ENCODE data around the gene TERF2IP. TPM values are rescaled to one million over a fixed set of nuclear protein-coding genes. Genes with fewer than 3 reads are reported as not detected.

Gene TERF2IP
- total and polyA plus RNA-seq, 9 of the 15 experiments (the other 6 are each of a cell fraction or from before 2014, with no cell fraction given): 14.5 to 64.2 (median 47.0) TPM

GRCh38 chr16:75614066-75614897, 33.3 kb upstream of the TERF2IP start:
- Histone ChIP-seq H3K36me3 (ENCODE audit: control insufficient read depth, insufficient read depth, low read length) (peaks cover 51% of the 10 kb centered on the region; the same call in 2 of the 3 replicates), H3K27me3 (ENCODE audit: control insufficient read depth in 2 of 2, insufficient read depth in 2 of 2, low read length in 2 of 2) (no peaks in the 10 kb centered on the region), H3K79me2 (ENCODE audit: control insufficient read depth, insufficient read depth, low read length) (no peaks in the 10 kb centered on the region), H3K9ac (ENCODE audit: insufficient read depth in 1 of 2, low read depth in 2 of 2, low read length in 2 of 2) (no peak overlapping the region), H4K20me1 (replicated peaks; ENCODE audit: control insufficient read depth, insufficient read depth, low read length) (no peaks in the 10 kb centered on the region), H3K4me1 (replicated peaks in 1 of 2; ENCODE audit: control insufficient read depth in 2 of 2, insufficient read depth in 2 of 2, low read length in 2 of 2) (no peaks in the 10 kb centered on the region), H3K9me3 (replicated peaks; ENCODE audit: control insufficient read depth, insufficient read depth, low read depth, low read length) (no peaks in the 10 kb centered on the region), H3K4me2 (ENCODE audit: insufficient read depth, low read length) (no peak overlapping the region), H3K4me3 (no peak overlapping the region), H3K27ac (ENCODE audit: extremely low read depth, low read depth, low read length) (no peak overlapping the region), H3K9me1 (ENCODE audit: control insufficient read depth, insufficient read depth, low read length) (no peaks in the 10 kb centered on the region), H2AFZ (ENCODE audit: low read depth, low read length) (no peak overlapping the region)
- TF ChIP-seq KAT8 (IDR thresholded peaks at IDR 0.05; ENCODE audit: low read depth) (no peak), BCOR (IDR thresholded peaks at IDR 0.05) (no peak)
- POLR2A ChIA-PET: no interaction called here
- in situ Hi-C loops (cut with MboI) (no loop called here), intact Hi-C loops (cut with micrococcal nuclease) (no loop called here)
- no peak for DNase-seq (ENCODE audit: extremely low read depth in 1 of 4, low spot score in 3 of 4)
- FAIRE-seq: no peak
- BruUV-seq (replicated peaks): no TSS peak
- CTCF ChIA-PET (ENCODE audit: low intra/inter-chr PET ratio): no interaction called here
- 100% methylated on average over 4 of the region's 4 CpGs for WGBS (ENCODE audit: insufficient coverage, low coverage, missing lambda C conversion rate)
- ATAC-seq: no peak

- Histone ChIP-seq H3K27ac (ENCODE audit: extremely low read depth, low read depth, low read length) (no peak overlapping the region), H3K79me2 (ENCODE audit: control insufficient read depth, insufficient read depth, low read length) (no peaks in the 10 kb centered on the region), H4K20me1 (replicated peaks; ENCODE audit: control insufficient read depth, insufficient read depth, low read length) (no peaks in the 10 kb centered on the region), H2AFZ (ENCODE audit: low read depth, low read length) (no peak overlapping the region), H3K27me3 (ENCODE audit: control insufficient read depth in 2 of 2, insufficient read depth in 2 of 2, low read length in 2 of 2) (no peaks in the 10 kb centered on the region), H3K9ac (ENCODE audit: insufficient read depth in 1 of 2, low read depth in 2 of 2, low read length in 2 of 2) (no peak overlapping the region), H3K4me3 (no peak overlapping the region), H3K36me3 (ENCODE audit: control insufficient read depth, insufficient read depth, low read length) (peaks cover 57% of the 10 kb centered on the region), H3K9me3 (replicated peaks; ENCODE audit: control insufficient read depth, insufficient read depth, low read depth, low read length) (no peaks in the 10 kb centered on the region), H3K4me1 (replicated peaks in 1 of 2; ENCODE audit: control insufficient read depth in 2 of 2, insufficient read depth in 2 of 2, low read length in 2 of 2) (peaks cover 6 to 9% of the 10 kb centered on the region in 2 experiments; a peak in 3 of 5 replicates), H3K9me1 (ENCODE audit: control insufficient read depth, insufficient read depth, low read length) (no peaks in the 10 kb centered on the region), H3K4me2 (ENCODE audit: insufficient read depth, low read length) (no peak overlapping the region)
- ATAC-seq (no peak), FAIRE-seq (no peak), DNase-seq (ENCODE audit: extremely low read depth in 1 of 4, low spot score in 3 of 4) (no peak)
- BruUV-seq (replicated peaks): no TSS peak
- 100% methylated on average over 1 of the region's 2 CpGs for WGBS (ENCODE audit: insufficient coverage, low coverage, missing lambda C conversion rate)
- POLR2A ChIA-PET: interaction anchor here (0.9 to 1.1 kb wide), 2 partner anchors 16 to 48 kb away, joined by 4 read pairs; no protein-coding TSS in a partner anchor
- CTCF ChIA-PET (ENCODE audit: low intra/inter-chr PET ratio): no interaction called here
- intact Hi-C loops (cut with micrococcal nuclease): no loop called here
- in situ Hi-C loops (cut with MboI): no loop called here
- TF ChIP-seq ARHGAP35 (IDR thresholded peaks at IDR 0.05; ENCODE audit: partially characterized antibody): no peak
- no peak for TF ChIP-seq ZBTB11 (CRISPR knock-in tag; IDR thresholded peaks at IDR 0.05)
- TF ChIP-seq THRB (CRISPR knock-in tag; conservative IDR thresholded peaks at IDR 0.05): no peak
- TF ChIP-seq ZNF143 (CRISPR knock-in tag; IDR thresholded peaks at IDR 0.05): no peak
- TF ChIP-seq ZBTB33 (CRISPR knock-in tag; IDR thresholded peaks at IDR 0.05): no peak
These were observed 32.0 kb upstream of the TERF2IP start for GRCh38 chr16:75615619-75616018.

All from K562 (cell line).